Measurements from ENCODE around the gene SLC24A1. TPM values are rescaled to one million over a fixed set of nuclear protein-coding genes. Genes with fewer than 3 reads are reported as not detected.

Gene SLC24A1
- total RNA-seq, 1 experiment from 2014 or later, result 2.8 TPM

DNA sequence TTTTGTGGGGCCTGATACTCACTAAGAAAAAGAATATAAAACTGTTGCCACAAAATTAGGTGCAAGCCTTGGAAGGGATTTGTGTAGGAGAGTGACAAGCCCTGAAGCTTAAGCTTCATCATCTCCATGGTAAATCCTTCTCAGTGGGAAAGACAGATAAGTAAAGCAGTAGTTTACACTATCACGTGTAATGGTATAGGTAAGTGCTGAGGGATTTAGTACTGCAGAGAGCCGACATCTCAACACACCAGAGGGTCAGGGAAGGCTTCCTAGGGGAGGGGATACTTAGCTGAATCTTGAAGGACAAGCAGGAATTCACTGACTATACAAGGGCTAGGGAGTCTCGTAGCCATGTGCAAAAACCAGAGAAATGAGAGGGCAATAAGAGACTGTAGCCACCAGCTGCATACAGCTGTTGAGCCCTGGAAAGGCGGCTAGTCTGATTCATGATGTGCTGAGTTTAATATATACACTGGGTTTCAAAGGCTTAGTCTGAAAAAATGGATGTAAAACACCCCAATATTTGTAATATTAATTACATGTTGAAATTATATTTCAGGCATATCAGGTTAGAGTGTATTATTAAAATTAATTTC, 11.1 kb downstream of the SLC24A1 start:
- Histone ChIP-seq H3K36me3 (replicated peaks; ENCODE audit: control insufficient read depth, insufficient read depth, low read length) (no peaks in the 10 kb centered on the region), H3K4me3 (ENCODE audit: insufficient read depth, low read depth, low read length) (no peak overlapping the region), H3K27me3 (ENCODE audit: control insufficient read depth, insufficient read depth, low read length) (no peaks in the 10 kb centered on the region)
- DNase-seq, result no peak

DNA sequence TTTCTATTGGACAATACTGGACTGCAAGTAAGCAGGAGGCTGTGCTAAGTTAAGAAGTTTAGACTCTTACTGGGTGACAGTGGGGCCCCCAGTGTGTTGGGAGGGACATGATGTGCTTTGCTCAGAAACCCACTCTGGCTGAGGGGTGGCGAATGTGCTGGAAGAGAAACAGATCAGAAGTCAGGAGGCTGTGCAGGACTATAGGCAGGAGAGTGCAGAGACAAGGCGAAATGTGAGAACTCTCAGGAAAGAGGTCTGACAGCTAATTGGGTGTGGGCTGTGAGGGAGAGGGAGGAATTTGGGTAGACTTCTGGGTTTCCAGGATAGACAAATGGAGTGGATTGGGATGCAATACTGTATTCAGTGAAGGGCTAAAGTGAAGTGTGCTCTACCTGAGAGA, 12.0 kb downstream of the SLC24A1 start:
- no peak overlapping the region for H3K4me3 ChIP-seq (ENCODE audit: insufficient read depth, low read depth, low read length)
- no peaks in the 10 kb centered on the region for H3K36me3 ChIP-seq (replicated peaks; ENCODE audit: control insufficient read depth, insufficient read depth, low read length)
- no peaks in the 10 kb centered on the region for H3K27me3 ChIP-seq (ENCODE audit: control insufficient read depth, insufficient read depth, low read length)
- DNase-seq, result no peak

DNA sequence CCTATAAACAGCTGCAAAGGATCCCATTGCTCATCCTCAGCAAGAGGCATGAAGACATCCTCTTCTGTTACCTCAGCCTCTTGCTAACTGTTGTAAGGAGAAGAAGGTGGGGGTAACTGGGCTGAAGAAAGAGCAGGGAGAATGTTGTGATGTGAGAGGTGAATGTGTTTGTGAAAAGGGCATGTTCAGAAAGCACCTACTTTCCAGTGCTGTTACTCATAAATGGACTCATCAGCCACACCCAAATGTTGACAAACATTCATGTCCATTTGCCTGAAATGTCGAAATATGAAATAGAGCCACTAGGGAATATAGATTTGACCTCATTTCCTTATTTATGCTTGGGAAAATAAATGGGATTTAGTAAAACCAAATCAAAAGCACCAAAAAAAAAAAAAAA, 12.6 kb downstream of the SLC24A1 start:
- DNase-seq, result no peak
- Histone ChIP-seq H3K36me3 (replicated peaks; ENCODE audit: control insufficient read depth, insufficient read depth, low read length) (no peaks in the 10 kb centered on the region), H3K27me3 (ENCODE audit: control insufficient read depth, insufficient read depth, low read length) (no peaks in the 10 kb centered on the region), H3K4me3 (ENCODE audit: insufficient read depth, low read depth, low read length) (no peak overlapping the region)

DNA sequence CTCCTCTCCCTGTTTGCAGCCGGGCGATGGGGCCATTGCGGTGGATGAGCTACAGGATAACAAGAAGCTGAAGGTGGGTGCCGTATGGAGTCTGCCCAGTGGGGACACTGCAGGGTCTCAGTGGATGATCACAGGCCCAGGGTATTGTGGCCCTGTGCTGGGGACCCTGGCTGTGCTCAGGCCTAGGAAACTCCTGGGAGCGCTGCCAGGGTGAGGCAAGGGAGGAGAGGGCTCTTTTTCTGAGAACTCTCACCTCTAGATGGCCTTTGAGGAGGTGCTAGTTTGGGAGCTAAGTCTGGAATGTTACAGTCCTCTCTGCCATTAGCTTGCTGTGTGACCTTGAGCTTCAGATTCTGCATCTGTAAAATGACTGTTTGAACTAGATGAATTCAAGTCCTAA, 16.4 kb downstream of the SLC24A1 start:
- H3K4me3 ChIP-seq (ENCODE audit: insufficient read depth, low read depth, low read length), result no peak overlapping the region
- H3K27me3 ChIP-seq (ENCODE audit: control insufficient read depth, insufficient read depth, low read length), result no peaks in the 10 kb centered on the region
- peak; percentile 43 for DNase-seq
- no peaks in the 10 kb centered on the region for H3K36me3 ChIP-seq (replicated peaks; ENCODE audit: control insufficient read depth, insufficient read depth, low read length)

DNA sequence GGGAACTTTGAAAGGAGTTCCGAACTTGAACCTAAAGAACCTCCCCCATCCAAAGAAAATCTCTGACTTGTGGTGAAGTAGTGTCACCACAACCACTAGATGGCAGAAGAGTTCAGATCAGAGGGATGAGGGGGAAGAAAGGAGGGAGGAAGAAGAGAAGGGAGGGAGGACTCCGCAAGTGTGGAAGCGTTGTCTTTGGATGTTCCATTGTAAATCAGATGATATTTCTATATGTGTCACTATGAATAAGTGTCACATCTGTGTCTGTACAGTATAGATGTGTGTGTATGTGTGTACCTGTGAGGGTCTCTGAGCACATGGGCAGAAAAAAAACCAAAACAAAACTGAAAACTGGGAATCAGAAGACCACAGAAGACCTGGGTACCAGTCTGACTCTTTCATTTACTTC, 16.9 kb downstream of the SLC24A1 start:
- Histone ChIP-seq H3K4me3 (ENCODE audit: insufficient read depth, low read depth, low read length) (no peak overlapping the region), H3K27me3 (ENCODE audit: control insufficient read depth, insufficient read depth, low read length) (no peaks in the 10 kb centered on the region), H3K36me3 (replicated peaks; ENCODE audit: control insufficient read depth, insufficient read depth, low read length) (no peaks in the 10 kb centered on the region)
- peak; percentile 88 for DNase-seq

DNA sequence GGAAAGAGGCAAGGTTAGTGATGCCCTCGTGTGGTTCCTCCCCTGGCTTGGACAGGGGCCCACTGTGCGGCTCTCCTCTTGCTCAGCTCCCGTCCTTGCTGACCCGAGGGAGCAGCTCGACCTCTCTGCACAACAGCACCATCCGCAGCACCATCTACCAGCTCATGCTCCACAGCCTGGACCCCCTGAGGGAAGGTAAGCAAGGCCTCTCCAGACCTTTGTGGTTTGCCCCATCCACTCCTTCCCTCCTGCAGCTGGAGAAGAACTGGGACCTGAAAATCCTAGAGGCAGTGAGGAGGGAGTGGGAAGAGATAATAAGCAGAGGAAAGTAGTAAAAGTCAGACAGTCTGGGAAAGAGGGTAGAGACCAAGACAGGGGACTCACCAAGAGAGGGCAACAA, 17.8 kb downstream of the SLC24A1 start:
- no peaks in the 10 kb centered on the region for H3K27me3 ChIP-seq (ENCODE audit: control insufficient read depth, insufficient read depth, low read length)

DNA sequence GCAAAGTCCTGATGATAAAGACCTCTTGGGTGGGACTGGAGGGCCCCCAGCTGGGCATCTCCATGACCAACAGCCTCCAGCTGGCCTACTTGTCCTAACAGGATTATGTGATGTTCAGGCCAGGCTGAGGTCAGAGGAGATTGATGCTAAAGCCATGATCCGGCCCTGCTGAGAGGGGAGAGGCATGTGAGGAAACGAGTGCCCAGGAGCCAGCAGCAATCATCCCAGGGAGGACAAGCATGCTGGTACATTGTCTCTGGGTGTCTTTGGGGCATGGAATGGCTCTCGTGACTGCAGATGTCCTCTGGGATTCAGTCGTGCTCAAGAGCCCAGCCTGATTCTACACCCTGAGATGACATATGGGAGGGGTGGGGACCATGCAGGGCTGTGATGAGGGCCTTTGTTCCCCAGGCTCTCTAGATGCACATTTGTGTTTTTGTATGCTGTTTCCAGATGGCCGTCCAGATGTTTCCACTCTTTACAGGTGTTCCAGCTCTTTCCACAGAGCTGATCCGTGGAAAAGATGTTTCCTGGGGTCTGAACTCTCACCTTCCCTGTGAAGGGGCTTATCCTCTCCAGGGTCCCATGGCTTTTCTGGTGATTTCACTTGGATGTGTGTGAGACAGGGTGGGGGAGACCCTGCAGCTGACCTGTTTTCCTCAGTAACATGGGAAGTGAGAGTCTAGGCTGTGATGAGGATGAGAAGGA, 20.2 kb downstream of the SLC24A1 start:
- Histone ChIP-seq H3K4me3 (ENCODE audit: insufficient read depth, low read depth, low read length) (no peak overlapping the region), H3K36me3 (replicated peaks; ENCODE audit: control insufficient read depth, insufficient read depth, low read length) (no peaks in the 10 kb centered on the region; the same call in 1 of the 2 replicates), H3K27me3 (ENCODE audit: control insufficient read depth, insufficient read depth, low read length) (no peaks in the 10 kb centered on the region)
- no peak for DNase-seq

More for the DNA sequence above, 17.8 kb downstream of the SLC24A1 start:
- H3K36me3 ChIP-seq (replicated peaks; ENCODE audit: control insufficient read depth, insufficient read depth, low read length), result no peaks in the 10 kb centered on the region
- no peak for DNase-seq
- H3K4me3 ChIP-seq (ENCODE audit: insufficient read depth, low read depth, low read length), result no peak overlapping the region

DNA sequence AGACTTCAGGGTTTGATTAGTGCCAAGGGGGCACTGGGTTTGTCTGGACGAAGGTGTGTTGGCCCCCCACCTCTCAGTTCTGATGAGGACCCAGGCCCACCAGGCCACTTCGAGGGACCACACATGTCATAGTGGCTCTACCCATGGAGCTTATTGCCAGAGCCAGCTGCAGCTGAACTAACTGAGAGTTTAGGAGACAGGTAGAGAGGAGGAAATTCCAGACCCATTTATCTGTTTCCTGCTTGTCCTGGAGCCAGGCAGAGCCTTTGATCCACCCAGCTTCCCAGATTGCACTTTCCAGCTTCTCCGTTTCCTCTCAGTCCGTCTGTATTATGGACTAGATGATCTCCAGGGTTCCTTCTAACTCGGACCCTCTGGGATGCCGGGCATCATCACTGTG, 20.9 kb downstream of the SLC24A1 start:
- Histone ChIP-seq H3K36me3 (replicated peaks; ENCODE audit: control insufficient read depth, insufficient read depth, low read length) (no peaks in the 10 kb centered on the region; the same call in 1 of the 2 replicates), H3K4me3 (ENCODE audit: insufficient read depth, low read depth, low read length) (no peak overlapping the region), H3K27me3 (ENCODE audit: control insufficient read depth, insufficient read depth, low read length) (no peaks in the 10 kb centered on the region)
- DNase-seq, result no peak

DNA sequence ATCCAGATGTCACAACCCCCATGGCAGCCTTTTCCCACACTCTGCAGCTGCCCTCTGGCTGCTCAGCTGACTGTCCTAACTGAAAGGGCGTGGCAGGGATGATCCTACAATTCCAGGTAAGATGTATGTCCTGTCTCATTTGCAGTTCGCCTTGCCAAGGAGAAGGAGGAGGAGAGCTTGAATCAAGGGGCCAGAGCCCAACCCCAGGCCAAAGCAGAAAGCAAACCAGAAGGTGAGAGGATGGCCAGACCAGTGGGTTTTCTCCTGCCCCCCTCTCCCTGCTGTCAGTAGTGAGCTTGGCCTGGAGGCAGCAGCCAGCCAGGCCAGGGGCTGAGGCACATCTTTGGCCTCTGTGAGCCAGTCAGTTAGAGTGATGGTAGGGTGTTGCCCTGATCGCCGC, 22.5 kb downstream of the SLC24A1 start:
- no peak overlapping the region for H3K4me3 ChIP-seq (ENCODE audit: insufficient read depth, low read depth, low read length)
- no peak for DNase-seq
- no peaks in the 10 kb centered on the region for H3K27me3 ChIP-seq (ENCODE audit: control insufficient read depth, insufficient read depth, low read length)
- no peaks in the 10 kb centered on the region; the same call in 1 of the 2 replicates for H3K36me3 ChIP-seq (replicated peaks; ENCODE audit: control insufficient read depth, insufficient read depth, low read length)

DNA sequence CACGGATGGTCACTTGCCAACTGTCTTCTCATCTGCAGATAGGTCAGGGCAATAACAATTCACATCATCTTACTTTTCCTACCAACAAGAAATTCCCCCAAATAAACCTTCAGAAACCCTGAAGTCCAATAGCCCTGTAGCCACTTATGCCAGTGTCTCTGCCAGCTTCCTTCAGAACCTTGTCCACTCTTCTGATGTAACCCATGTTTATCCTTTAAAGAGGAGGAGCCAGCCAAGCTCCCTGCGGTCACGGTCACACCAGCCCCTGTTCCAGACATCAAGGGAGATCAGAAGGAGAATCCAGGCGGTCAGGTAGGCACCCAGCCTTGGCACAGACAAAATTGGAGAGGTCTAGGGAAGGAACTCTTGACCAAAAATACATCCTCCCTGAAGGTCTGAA, 23.7 kb downstream of the SLC24A1 start:
- no peak for DNase-seq
- H3K36me3 ChIP-seq (replicated peaks; ENCODE audit: control insufficient read depth, insufficient read depth, low read length), result no peaks in the 10 kb centered on the region; the same call in 1 of the 2 replicates
- H3K27me3 ChIP-seq (ENCODE audit: control insufficient read depth, insufficient read depth, low read length), result no peaks in the 10 kb centered on the region
- no peak overlapping the region for H3K4me3 ChIP-seq (ENCODE audit: insufficient read depth, low read depth, low read length)

DNA sequence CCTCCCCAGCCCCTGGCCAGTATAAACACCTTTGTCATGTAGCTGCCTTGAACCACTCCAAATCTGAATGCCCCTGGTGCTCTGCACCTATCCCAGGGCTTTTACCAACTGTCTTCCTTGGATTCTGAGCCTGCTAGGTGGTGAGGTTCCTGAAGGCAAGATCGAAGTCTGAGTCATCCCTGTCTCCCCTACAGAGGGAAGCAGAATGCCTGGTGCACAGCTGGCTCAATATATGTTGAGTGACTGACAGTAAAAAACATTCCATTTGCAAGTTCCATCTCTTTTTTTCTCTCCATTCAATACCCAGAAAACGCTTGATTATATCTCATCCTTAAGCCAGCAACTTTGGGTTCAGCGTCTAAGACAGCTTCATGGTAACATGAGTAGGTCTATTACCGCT, 24.7 kb downstream of the SLC24A1 start:
- no peaks in the 10 kb centered on the region; the same call in 1 of the 2 replicates for H3K36me3 ChIP-seq (replicated peaks; ENCODE audit: control insufficient read depth, insufficient read depth, low read length)
- no peaks in the 10 kb centered on the region for H3K27me3 ChIP-seq (ENCODE audit: control insufficient read depth, insufficient read depth, low read length)
- no peak overlapping the region for H3K4me3 ChIP-seq (ENCODE audit: insufficient read depth, low read depth, low read length)
- DNase-seq, result no peak

DNA sequence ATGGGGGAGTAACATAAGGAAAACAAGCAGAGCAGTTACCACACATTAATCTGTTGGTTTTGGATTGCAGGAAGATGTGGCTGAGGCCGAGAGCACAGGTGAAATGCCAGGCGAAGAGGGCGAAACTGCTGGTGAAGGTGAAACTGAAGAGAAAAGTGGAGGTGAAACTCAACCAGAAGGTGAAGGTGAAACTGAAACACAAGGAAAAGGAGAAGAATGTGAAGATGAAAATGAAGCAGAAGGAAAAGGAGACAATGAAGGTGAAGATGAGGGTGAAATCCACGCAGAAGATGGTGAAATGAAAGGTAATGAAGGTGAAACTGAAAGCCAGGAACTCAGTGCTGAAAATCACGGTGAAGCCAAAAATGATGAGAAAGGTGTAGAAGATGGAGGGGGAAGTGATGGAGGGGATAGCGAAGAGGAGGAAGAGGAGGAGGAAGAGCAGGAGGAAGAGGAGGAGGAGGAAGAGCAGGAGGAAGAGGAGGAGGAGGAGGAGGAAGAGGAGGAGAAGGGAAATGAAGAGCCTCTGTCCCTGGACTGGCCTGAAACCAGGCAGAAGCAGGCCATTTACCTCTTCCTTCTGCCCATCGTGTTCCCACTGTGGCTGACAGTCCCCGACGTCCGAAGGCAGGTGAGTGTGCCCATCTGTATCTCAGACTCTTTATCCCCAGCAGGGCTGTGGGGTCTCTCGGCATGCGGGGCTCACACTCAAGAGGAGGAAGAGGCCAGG, 28.7 kb downstream of the SLC24A1 start:
- no peak for DNase-seq
- Histone ChIP-seq H3K4me3 (ENCODE audit: insufficient read depth, low read depth, low read length) (no peak overlapping the region), H3K36me3 (replicated peaks; ENCODE audit: control insufficient read depth, insufficient read depth, low read length) (no peaks in the 10 kb centered on the region; the same call in 1 of the 2 replicates), H3K27me3 (ENCODE audit: control insufficient read depth, insufficient read depth, low read length) (no peaks in the 10 kb centered on the region)

DNA sequence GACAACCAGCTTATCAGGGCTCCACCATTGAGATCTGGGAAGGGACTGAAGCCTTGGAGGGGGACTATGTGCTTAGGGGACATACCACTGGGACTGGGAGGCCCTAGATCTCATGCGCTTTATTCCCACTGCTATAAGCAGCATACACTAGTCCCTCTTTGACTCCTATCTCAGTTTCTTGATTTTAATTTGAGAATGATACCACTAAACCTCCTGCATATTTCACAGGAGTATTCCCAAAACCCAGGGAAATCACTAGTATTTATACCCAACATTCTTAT, 29.2 kb downstream of the SLC24A1 start:
- H3K36me3 ChIP-seq (replicated peaks; ENCODE audit: control insufficient read depth, insufficient read depth, low read length), result no peaks in the 10 kb centered on the region
- no peak for DNase-seq
- no peak overlapping the region for H3K4me3 ChIP-seq (ENCODE audit: insufficient read depth, low read depth, low read length)
- H3K27me3 ChIP-seq (ENCODE audit: control insufficient read depth, insufficient read depth, low read length), result no peaks in the 10 kb centered on the region

DNA sequence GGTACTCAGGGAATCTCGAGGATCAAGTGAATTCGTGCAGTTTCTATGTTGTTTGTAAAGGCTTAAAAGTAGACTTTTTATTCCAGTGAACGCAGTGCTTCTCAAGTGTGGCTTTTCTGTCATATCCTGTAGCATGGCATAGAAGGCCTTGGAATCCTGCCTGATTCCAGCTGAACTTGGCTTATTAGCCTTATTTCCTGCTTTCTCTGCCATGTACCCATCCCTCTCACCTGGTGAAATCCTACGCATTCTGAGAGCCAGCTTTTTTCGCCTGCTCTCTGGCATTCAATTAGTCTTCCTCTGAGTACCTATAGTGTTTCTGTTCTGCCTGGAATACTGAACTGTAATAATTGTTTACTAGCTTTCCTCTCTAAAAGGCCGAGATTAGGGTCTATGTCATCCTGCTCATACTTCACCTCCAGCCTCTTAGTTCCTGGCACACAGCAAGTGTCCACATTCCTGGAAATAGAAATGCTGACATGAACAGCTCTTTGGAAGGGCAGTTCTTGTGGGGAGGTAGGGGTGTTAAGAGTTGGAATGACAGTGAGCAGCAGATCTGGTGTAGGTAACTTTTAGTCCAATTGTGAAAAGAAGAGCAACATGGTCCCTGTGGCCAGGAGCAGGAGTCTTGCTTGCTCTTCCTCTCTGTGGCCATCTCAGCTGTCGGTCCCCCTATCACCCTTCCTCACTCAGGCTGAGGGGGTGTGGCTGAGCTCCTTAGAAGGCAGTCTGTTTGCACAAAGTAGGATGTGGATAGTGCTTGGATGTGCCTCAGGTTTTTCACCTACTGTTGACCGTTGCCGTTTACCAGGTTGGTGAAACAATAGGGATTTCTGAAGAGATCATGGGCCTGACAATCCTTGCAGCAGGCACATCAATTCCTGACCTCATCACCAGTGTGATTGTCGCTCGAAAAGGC, 30.4 kb downstream of the SLC24A1 start:
- DNase-seq, result no peak

More for the DNA sequence above, 30.4 kb downstream of the SLC24A1 start:
- Histone ChIP-seq H3K27me3 (ENCODE audit: control insufficient read depth, insufficient read depth, low read length) (no peaks in the 10 kb centered on the region), H3K36me3 (replicated peaks; ENCODE audit: control insufficient read depth, insufficient read depth, low read length) (no peaks in the 10 kb centered on the region), H3K4me3 (ENCODE audit: insufficient read depth, low read depth, low read length) (no peak overlapping the region)
